HG02970 (cell line): ENCODE data around the gene PHKA2.
"Not testable (repeated sequence)": the region's sequence is repeated elsewhere in the genome, so short reads cannot be mapped to it uniquely, and the experiment has no call there.

Experiments
- ATAC-seq: cut with Tn5 transposase; IDR thresholded peaks from one replicate; pipeline ENCODE4 v1.9.1; 2021; ENCODE audit warnings: mild to moderate bottlenecking, moderate library complexity, moderate number of reproducible peaks; ENCODE audit not compliant: unreplicated experiment, low FRiP score

Gene PHKA2

DNA sequence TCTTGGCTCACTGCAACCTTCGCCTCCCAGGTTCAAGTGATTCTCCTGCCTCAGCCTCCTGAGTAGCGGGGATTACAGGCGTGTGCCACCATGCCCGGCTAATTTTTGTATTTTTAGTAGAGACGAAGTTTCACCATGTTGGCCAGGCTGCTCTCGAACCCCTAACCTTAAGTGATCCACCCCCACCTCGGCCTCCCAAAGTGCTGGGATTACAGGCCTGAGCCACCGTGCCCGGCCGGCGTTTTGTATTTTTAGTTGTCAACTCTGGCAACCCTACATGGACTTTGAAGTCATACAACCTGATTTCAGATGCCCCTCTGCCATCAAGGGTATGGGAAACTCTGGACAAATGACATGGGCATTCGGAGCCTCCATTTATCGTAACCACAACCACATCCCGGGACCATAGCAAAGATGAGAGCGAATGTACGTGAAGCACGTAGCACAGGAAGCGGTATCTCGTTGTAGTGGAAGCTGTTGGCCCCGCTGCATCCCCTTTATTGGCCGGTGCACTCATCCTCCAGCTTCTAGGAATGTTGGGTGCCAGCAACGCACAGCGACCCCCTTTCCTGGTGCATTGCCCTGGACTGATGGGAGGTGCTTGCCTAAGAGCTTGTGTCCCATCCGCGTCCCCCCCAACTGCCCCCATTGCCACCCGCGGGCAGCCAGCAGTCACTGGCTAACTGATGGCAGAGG is 109.2 kb downstream of the PHKA2 start:
- no peak for ATAC-seq

DNA sequence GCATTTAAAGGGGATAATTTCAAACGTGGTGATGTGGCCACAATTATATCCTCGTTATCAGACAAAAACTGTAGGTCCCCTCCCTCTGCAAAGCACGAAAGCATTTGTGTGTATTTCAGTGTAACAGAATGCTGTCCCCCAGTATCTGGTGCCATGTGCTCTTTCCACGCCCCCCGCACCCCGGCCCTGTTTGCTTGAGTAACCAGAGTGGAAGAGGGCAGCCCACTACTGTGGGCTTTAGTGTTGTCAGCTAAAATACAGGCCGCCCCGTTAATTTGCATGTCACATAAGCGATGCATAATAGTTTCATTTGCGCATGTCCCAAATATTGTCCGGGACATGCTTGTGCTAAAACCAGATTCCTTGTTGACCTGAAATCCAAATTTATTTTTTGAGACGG is 110.1 kb downstream of the PHKA2 start:
- no peak for ATAC-seq

DNA sequence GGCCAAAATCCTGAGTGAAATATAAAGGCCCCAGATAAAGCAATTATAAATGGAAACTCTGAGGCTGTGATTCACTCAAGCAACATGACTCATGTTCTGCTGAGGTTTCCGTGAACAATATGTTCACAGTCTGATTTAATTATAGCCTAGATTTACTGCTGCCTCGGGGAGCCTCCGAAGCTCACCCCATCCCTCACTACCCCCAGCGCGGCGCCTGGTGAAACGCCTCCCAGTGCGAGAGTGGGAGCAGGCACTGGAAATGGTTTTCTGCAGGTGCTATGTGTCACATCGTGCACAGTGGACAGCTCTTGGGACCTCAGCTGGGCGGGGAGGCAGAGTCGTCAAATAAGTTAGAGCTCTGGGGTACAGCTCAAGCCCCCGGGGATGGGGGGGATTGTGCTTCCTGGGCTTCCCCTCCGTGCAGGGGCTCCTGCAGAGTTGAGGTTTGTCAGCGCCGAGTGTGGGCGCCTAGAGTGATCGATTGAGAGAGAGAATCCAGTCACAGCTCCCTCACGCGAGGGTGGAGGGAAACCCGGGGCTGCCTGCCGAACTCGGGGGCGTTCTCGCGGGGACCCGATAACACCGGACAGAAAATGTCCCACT is 110.6 kb downstream of the PHKA2 start:
- ATAC-seq = no peak

- no peak for ATAC-seq
These were observed 111.3 kb downstream of the PHKA2 start for GRCh38 chrX:18872621-18873020.

- ATAC-seq = no peak
These were observed 111.9 kb downstream of the PHKA2 start for GRCh38 chrX:18871970-18872369.

DNA sequence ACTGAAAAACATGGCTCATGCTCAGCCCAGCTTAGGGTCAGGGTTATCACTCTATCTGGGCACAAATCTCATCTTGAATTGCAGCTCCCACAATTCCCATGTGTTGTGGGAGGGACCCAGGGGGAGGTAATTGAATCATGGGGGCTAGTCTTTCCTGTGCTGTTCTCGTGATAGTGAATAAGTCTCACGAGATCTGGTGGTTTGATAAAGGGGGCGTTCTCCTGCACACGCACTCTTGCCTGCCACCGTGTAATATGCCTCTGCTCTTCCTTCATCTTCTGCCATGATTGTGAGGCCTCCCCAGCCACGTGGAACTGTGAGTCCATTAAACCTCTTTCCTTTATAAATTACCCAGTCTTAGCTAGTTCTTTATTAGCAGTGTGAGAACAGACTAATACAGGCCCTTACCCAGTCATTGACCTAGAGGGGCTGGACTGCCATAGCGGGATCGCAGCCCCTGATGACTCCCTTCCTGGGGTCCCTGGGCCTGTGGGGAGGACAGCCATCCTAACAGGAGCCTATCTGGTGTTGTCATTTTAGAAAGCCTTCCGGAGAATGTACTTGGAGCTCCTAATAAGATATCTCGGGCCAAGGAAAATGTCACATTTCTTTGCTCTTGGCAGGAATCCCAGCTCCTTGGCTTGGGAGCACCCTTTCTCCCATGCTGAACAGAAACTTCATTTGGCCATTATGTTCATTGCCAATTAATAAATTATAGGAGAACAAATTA is 112.6 kb downstream of the PHKA2 start:
- no peak for ATAC-seq

GRCh38 chrX:18864390-18864920 is 119.5 kb downstream of the PHKA2 start:
- no peak for ATAC-seq

- ATAC-seq = no peak
These were observed 122.4 kb downstream of the PHKA2 start for GRCh38 chrX:18861511-18861910.

DNA sequence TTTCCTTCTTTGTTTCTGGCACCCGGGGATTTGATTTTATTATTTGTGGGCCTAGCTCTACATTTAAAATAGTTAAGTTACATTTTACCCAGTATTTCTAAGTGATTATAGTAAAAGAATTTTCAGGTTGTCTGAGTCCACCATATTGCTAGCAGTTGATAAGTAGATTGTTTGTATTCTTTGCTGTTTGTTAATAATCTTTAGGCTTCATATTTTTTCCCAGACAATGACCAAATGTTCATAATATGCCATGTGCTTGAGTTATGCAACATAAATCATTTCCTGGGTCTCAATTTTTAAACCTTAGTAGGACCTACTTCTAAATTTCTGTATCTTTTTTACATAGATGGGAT is 127.3 kb downstream of the PHKA2 start:
- no peak for ATAC-seq

DNA sequence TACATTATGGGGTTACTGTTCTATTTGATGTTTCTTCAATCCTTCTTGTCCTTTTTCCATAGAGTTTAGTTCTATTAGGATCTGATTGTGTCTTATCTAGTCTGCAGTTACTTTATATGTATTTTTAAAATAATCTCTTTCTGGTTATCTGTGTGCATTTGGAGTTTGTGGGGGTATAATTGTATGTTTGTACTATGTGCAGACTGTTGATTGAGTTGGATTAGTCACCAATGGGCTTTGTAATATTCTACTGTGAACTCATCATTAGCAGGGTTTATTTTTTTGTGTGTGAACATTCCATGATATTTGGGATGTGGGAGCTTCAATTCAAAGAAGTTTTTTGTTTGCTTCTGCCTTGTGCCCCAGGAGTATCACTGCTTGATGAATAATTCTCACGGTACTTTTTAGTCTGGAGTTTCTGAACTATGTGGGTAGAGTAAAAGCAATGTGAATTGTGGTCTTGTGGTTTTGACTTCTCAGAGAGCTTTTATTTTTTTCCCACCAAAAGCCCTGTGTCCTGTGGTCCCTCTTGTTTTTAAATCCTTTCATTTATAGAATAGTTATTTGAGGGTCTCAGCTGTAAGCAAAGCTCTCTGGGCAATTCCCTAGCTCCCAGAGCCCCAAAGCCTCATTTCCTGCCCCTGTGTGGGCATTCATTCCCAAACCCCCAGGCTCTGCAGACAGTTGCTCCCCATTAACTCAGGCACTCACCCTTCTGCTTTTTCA is 127.8 kb downstream of the PHKA2 start:
- peak; percentile 82 for ATAC-seq

DNA sequence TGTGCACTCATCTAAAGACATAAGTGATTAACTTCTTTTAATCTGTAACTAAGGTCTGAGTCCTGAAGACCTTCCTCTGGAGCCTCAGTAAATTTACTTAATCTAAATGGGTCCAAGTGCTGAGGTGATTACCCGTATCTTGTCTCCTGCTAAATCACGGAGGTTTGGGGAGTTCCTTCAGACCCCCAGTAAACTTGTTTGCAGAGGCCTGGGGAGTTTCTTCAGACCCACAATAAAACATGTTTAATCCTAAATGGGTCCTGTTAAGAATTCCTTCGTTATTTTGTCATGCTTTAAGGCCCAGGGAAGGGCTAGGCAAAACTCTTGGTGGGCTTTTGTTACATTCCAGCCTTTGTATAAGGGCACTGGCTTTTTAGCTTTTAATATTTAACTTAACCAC is 136.0 kb downstream of the PHKA2 start:
- ATAC-seq = not testable (repeated sequence)
